ENCODE results near the gene PTGES. TPM values are rescaled to one million over a fixed set of nuclear protein-coding genes. Genes with fewer than 3 reads are reported as not detected.

Gene PTGES
- total RNA-seq, 2 experiments from 2014 or later: 0.25 to 0.38 TPM

GRCh38 chr9:129770741-129771140 is 17.9 kb upstream of the PTGES start:
- Mint-ChIP-seq H3K9me3 (no peaks in the 10 kb centered on the region), H3K4me3 (no peak overlapping the region)

GRCh38 chr9:129769669-129770068 is 16.8 kb upstream of the PTGES start:
- Histone ChIP-seq H3K36me3 (ENCODE audit: insufficient read depth, low read length) (no peaks in the 10 kb centered on the region), H3K9me3 (ENCODE audit: control insufficient read depth in 1 of 2, insufficient read depth in 1 of 2, low read length in 2 of 2) (no peaks in the 10 kb centered on the region), H3K4me1 (ENCODE audit: insufficient read depth, low read length) (no peaks in the 10 kb centered on the region), H3K4me3 (ENCODE audit: low read length) (no peak overlapping the region), H3K27me3 (ENCODE audit: control insufficient read depth in 1 of 2, insufficient read depth in 2 of 2, low read length in 2 of 2) (no peaks in the 10 kb centered on the region), H3K27ac (ENCODE audit: low read depth in 1 of 2, low read length in 2 of 2) (no peak overlapping the region)
- ATAC-seq (ENCODE audit: poor library complexity) (no peak), DNase-seq (no peak)
- ChIA-PET POLR2A (no interaction called here), CTCF (no interaction called here)
- no peaks in the 10 kb centered on the region for H3K36me3 Mint-ChIP-seq (ENCODE audit: low read depth)
- no peak for TF ChIP-seq CTCF (IDR thresholded peaks at IDR 0.05)
- intact Hi-C loops (cut with DNase I, micrococcal nuclease): no loop called here
- no peak overlapping the region for H3K27ac Mint-ChIP-seq
- no peak overlapping the region for H3K4me3 Mint-ChIP-seq
- no peaks in the 10 kb centered on the region for H3K27me3 Mint-ChIP-seq
- no peaks in the 10 kb centered on the region for H3K4me1 Mint-ChIP-seq (ENCODE audit: low read depth)
- no peaks in the 10 kb centered on the region for H3K9me3 Mint-ChIP-seq

More at GRCh38 chr9:129770741-129771140, 17.9 kb upstream of the PTGES start:
- no peak for DNase-seq
- no peak for ATAC-seq (ENCODE audit: poor library complexity)
- no peaks in the 10 kb centered on the region for H3K4me1 ChIP-seq (ENCODE audit: insufficient read depth, low read length)
- H3K36me3 ChIP-seq (ENCODE audit: insufficient read depth, low read length): no peaks in the 10 kb centered on the region
- TF ChIP-seq CTCF (IDR thresholded peaks at IDR 0.05): no peak
- no peak overlapping the region for H3K4me3 ChIP-seq (ENCODE audit: low read length)
- H3K27ac Mint-ChIP-seq: no peak overlapping the region
- ChIA-PET CTCF (no interaction called here), POLR2A (no interaction called here)
- H3K27me3 ChIP-seq (ENCODE audit: control insufficient read depth in 1 of 2, insufficient read depth in 2 of 2, low read length in 2 of 2): peaks cover 0 to 5% of the 10 kb centered on the region in 2 experiments
- H3K27me3 Mint-ChIP-seq: no peaks in the 10 kb centered on the region
- H3K9me3 ChIP-seq (ENCODE audit: control insufficient read depth in 1 of 2, insufficient read depth in 1 of 2, low read length in 2 of 2): no peaks in the 10 kb centered on the region
- intact Hi-C loops (cut with DNase I, micrococcal nuclease): no loop called here
- H3K4me1 Mint-ChIP-seq (ENCODE audit: low read depth): no peaks in the 10 kb centered on the region
- no peak overlapping the region for H3K27ac ChIP-seq (ENCODE audit: low read depth in 1 of 2, low read length in 2 of 2)
- H3K36me3 Mint-ChIP-seq (ENCODE audit: low read depth): no peaks in the 10 kb centered on the region

GRCh38 chr9:129768486-129768885 is 15.6 kb upstream of the PTGES start:
- ChIA-PET CTCF (no interaction called here), POLR2A (interaction anchor here (0.6 kb wide), 1 partner anchor 1289 kb away, joined by 3 read pairs; no protein-coding TSS in a partner anchor)
- ATAC-seq (ENCODE audit: poor library complexity) (no peak), DNase-seq (no peak)
- Mint-ChIP-seq H3K27ac (no peak overlapping the region), H3K27me3 (no peaks in the 10 kb centered on the region), H3K4me3 (no peak overlapping the region), H3K9me3 (no peaks in the 10 kb centered on the region), H3K36me3 (ENCODE audit: low read depth) (no peaks in the 10 kb centered on the region), H3K4me1 (ENCODE audit: low read depth) (no peaks in the 10 kb centered on the region)
- no peaks in the 10 kb centered on the region for H3K9me3 ChIP-seq (ENCODE audit: control insufficient read depth in 1 of 2, insufficient read depth in 1 of 2, low read length in 2 of 2)
- H3K36me3 ChIP-seq (ENCODE audit: insufficient read depth, low read length): no peaks in the 10 kb centered on the region
- intact Hi-C loops (cut with DNase I, micrococcal nuclease): no loop called here
- H3K27me3 ChIP-seq (ENCODE audit: control insufficient read depth in 1 of 2, insufficient read depth in 2 of 2, low read length in 2 of 2): no peaks in the 10 kb centered on the region
- no peak for TF ChIP-seq CTCF (IDR thresholded peaks at IDR 0.05)
- H3K4me3 ChIP-seq (ENCODE audit: low read length): no peak overlapping the region
- no peak overlapping the region for H3K27ac ChIP-seq (ENCODE audit: low read depth in 1 of 2, low read length in 2 of 2)
- no peaks in the 10 kb centered on the region for H3K4me1 ChIP-seq (ENCODE audit: insufficient read depth, low read length)

Data from CD4-positive, alpha-beta T cell (primary cell).